Upper lobe of right lung (tissue), 1 donor: ENCODE measurements around the gene MVD. TPM values are rescaled to one million over a fixed set of nuclear protein-coding genes. Genes with fewer than 3 reads are reported as not detected.
A peak's percentile ranks its signal among the peaks of the same experiment; 100 is the strongest.

Source experiments
- ATAC-seq: fragments of 200-7000 bp; cut with Tn5 transposase; one replicate; pipeline ENCODE4 v1.9.1; 2020; ENCODE audit warnings: mild to moderate bottlenecking, moderate library complexity
- DNase-seq: peaks from one replicate; pipeline ENCODE4 v3.0.0-alpha.2; 2020
- H3K27ac ChIP-seq: fragments of 200-600 bp; one replicate; pipeline ENCODE4 v1.8.0; 2022
- H3K27me3 ChIP-seq: fragments of 200-600 bp; one replicate; pipeline ENCODE4 v1.8.0; 2022; ENCODE audit warnings: mild to moderate bottlenecking
- H3K36me3 ChIP-seq: fragments of 200-600 bp; one replicate; pipeline ENCODE4 v1.8.0; 2022
- H3K4me1 ChIP-seq: fragments of 200-600 bp; one replicate; pipeline ENCODE4 v1.8.0; 2022
- H3K4me3 ChIP-seq: fragments of 200-600 bp; one replicate; pipeline ENCODE4 v1.8.0; 2022; ENCODE audit warnings: mild to moderate bottlenecking
- H3K9me3 ChIP-seq: fragments of 200-600 bp; one replicate; pipeline ENCODE4 v1.8.0; 2022
- intact Hi-C: fragments of 100-400 bp; cut with DNase I; formaldehyde crosslinking; loops from one replicate; pipeline ENCODE4 v1.11.0; 2022
- total RNA-seq: library from RNA; stranded (reverse); fragmentation: NEBNext Ultra II Directional; extraction: Animal tissue kit (Norgen Biotek cat#: 25700); gene quantifications from one replicate; pipeline ENCODE4 v1.2.1, GENCODE V29; 2021
- TF ChIP-seq, protein P1 (sequence below): fragments of 200-600 bp; IDR thresholded peaks from one replicate; pipeline ENCODE4 v1.8.0; 2022; ENCODE audit warnings: antibody characterized with exemption
- donor health status: DM: no; HTN: yes; CAD: no; lungs with severe emphysema.

MVD gene
- total RNA-seq, 1 donor from 2014 or later: 104 TPM

DNA sequence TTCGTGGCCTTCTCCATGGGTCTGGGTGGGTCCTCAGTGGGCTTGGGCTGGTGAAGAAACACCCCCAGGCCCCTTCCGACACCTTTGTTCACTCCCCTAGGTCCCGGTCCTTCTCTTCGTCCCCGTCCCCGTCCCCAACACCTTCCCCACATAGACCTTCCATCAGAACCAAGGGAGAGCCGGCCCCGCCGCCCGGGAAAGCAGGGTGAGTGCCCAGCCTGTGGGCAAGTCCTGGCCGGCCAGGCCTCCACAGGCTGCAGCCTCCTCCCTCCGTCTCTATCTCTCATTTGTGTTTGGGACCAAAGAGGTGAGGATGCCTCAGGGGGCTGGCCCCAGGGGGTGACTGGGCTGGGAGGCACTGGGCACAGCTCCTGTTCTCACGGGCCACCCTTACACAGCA is 39.0 kb downstream of the MVD start:
- H3K4me1 ChIP-seq: no peaks in the 10 kb centered on the region
- ATAC-seq (no peak), DNase-seq (no peak)
- intact Hi-C loops: no loop called here
- no peaks in the 10 kb centered on the region for H3K9me3 ChIP-seq
- no peak overlapping the region for H3K4me3 ChIP-seq
- TF ChIP-seq, protein P1, sequence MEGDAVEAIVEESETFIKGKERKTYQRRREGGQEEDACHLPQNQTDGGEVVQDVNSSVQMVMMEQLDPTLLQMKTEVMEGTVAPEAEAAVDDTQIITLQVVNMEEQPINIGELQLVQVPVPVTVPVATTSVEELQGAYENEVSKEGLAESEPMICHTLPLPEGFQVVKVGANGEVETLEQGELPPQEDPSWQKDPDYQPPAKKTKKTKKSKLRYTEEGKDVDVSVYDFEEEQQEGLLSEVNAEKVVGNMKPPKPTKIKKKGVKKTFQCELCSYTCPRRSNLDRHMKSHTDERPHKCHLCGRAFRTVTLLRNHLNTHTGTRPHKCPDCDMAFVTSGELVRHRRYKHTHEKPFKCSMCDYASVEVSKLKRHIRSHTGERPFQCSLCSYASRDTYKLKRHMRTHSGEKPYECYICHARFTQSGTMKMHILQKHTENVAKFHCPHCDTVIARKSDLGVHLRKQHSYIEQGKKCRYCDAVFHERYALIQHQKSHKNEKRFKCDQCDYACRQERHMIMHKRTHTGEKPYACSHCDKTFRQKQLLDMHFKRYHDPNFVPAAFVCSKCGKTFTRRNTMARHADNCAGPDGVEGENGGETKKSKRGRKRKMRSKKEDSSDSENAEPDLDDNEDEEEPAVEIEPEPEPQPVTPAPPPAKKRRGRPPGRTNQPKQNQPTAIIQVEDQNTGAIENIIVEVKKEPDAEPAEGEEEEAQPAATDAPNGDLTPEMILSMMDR: no peak
- peaks cover 80% of the 10 kb centered on the region for H3K36me3 ChIP-seq
- no peaks in the 10 kb centered on the region for H3K27me3 ChIP-seq
- no peak overlapping the region for H3K27ac ChIP-seq

DNA sequence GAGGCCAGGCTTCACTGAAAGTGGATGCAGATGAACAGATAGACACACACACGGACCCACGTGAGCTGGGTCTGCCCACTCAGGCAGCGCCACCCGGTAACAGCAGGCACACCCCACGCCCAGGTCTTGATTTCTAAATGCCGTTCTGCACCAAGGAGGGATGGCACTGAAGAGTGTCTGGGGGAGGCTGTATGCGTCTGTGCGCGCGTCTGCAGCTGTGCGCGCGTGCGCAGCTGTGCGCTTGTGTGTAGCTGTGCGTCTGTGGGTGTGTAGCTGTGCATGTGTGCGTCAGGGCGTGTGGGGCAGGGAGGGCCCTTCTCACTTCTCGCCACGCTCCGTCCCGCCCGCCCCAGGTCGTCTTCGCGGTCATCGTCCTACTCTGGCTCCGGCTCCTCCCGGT is 40.0 kb downstream of the MVD start:
- TF ChIP-seq, protein P1: no peak
- peaks cover 76% of the 10 kb centered on the region for H3K36me3 ChIP-seq
- intact Hi-C loops: no loop called here

DNA sequence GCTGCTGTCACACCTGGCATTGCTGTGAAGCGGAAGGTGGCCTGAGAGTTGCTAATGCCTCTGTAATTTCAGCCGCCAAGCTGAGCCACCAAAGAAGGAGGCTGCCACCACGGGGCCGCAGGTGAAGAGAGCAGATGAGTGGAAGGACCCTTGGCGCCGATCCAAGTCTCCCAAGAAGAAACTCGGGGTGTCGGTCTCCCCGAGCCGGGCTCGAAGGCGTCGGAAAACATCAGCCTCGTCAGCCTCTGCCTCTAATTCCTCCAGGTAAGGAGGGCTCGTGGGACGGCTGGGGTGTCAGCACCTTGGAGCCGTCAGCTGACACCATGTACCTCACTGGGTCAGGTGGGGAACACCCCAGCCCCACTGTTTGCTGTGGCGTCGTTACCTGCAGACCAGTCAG is 40.8 kb downstream of the MVD start:
- DNase-seq: no peak

More for the DNA sequence above, 40.0 kb downstream of the MVD start:
- DNase-seq (no peak), ATAC-seq (no peak)
- Histone ChIP-seq H3K27me3 (no peaks in the 10 kb centered on the region), H3K9me3 (no peaks in the 10 kb centered on the region), H3K4me1 (no peaks in the 10 kb centered on the region), H3K4me3 (no peak overlapping the region), H3K27ac (no peak overlapping the region)

DNA sequence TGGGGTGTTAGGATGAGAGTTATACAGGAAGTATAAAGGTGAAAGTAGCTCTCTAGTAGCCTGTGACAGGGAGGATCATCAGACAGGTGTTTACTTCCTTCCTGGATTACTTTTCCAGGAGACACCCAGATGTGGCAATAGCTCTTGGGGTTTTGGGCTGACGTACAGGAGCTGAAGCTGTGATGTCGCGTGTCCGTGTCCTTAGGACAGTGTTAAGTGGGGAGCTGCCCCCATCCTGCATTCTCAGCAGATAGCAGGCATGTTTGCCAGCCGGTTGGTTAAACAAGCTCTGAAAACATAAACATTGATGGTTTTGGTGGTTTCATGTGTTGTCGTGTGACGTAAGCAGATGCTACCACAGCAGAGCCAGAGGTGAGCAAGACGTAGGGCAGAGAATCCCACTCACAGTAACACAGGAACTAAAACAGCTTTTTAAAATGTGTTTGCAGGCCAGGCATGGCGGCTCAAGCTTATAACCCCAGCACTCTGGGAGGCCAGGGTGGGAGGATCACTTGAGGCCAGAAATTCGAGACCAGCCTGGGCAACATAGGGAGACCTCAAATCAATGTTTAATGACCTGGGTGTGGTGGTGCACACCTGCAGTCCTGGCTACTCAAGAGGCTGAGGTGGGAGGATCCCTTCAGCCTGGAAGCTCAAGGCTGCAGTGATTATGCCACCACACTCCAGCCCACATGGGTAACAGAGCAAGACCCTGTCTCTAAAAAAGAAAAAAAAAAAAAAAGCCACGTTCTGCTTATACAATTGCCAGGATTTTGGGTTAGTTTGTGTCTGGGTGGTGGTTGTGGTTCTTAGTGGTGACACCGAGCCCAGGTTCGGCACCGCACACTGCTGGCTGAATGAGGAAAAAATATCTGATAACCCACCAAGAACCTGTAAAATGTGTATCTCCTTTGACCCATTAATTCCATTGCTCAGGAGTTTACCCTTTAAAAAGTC is 42.8 kb downstream of the MVD start:
- H3K4me1 ChIP-seq: no peaks in the 10 kb centered on the region
- H3K9me3 ChIP-seq: no peaks in the 10 kb centered on the region

More for the DNA sequence above, 40.8 kb downstream of the MVD start:
- intact Hi-C loops: no loop called here
- Histone ChIP-seq H3K9me3 (no peaks in the 10 kb centered on the region), H3K4me1 (no peaks in the 10 kb centered on the region), H3K27me3 (no peaks in the 10 kb centered on the region), H3K4me3 (no peak overlapping the region), H3K27ac (no peak overlapping the region), H3K36me3 (peaks cover 68% of the 10 kb centered on the region)
- TF ChIP-seq, protein P1: no peak
- ATAC-seq: no peak

DNA sequence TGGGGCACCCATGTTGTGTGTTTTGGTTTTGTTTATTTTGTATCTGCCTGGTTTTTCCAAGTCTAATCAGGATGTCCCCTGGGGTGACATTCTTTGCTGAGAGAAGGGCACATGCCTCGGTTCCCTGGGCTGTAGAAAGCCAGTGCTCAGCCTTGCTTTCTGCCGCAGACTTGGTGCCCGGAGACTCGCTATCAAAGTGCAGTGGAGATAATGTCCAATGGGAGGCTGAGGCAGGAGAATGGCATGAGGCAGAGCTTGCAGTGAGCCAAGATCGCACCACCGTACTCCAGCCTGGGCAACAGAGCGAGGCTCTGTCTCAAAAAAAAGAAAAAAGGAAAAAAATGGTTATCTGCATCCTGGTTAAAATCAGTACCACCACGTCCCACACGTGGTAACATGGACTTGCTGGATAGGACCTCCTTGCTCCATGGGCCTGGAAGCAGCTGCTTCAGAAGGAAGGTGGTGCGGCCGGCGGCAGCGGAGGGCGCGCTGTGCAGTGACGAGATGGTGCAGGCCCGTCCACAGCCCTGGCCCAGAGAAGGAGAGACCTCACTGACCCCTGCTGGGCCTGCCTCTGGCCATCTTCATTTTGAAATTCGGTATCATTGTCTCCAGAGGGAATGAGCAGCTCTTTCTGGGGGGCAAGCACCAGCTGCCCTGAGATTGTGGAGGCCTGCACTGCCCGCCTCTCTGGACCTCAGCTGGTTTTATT is 43.8 kb downstream of the MVD start:
- Histone ChIP-seq H3K4me1 (no peaks in the 10 kb centered on the region), H3K4me3 (no peak overlapping the region), H3K27ac (peak overlapping the region; percentile 30), H3K36me3 (peaks cover 41% of the 10 kb centered on the region), H3K27me3 (no peaks in the 10 kb centered on the region), H3K9me3 (no peaks in the 10 kb centered on the region)
- TF ChIP-seq, protein P1: no peak
- DNase-seq (no peak), ATAC-seq (no peak)
- intact Hi-C loops: no loop called here

More for the DNA sequence above, 42.8 kb downstream of the MVD start:
- H3K27ac ChIP-seq: peak overlapping the region; percentile 30
- peaks cover 51% of the 10 kb centered on the region for H3K36me3 ChIP-seq
- TF ChIP-seq, protein P1: no peak
- H3K4me3 ChIP-seq: no peak overlapping the region
- no peaks in the 10 kb centered on the region for H3K27me3 ChIP-seq
- intact Hi-C loops: no loop called here
- no peak for ATAC-seq
- no peak for DNase-seq
